K562 (cell line): Measurements from ENCODE around the gene TENM3. TPM values are rescaled to one million over a fixed set of nuclear protein-coding genes. Genes with fewer than 3 reads are reported as not detected.

Source experiments
- CBX8 ChIP-seq: fragments of 200-600 bp; sonication (generic); IDR thresholded peaks from 2 replicates; pipeline ENCODE4 v1.6.1; 2012; ENCODE audit warnings: borderline replicate concordance, mixed run types, low read depth, mild to moderate bottlenecking, moderate library complexity, mixed read lengths, low read length, control low read depth, inconsistent platforms; ENCODE audit not compliant: poor library complexity, severe bottlenecking; ENCODE audit errors: extremely low read depth
- HMG20A ChIP-seq: fragments of 450-650 bp; formaldehyde crosslinking; conservative IDR thresholded peaks from 2 replicates; pipeline ENCODE4 v1.4.0; 2020; ENCODE audit warnings: mild to moderate bottlenecking, mixed read lengths
- MAFK ChIP-seq: IDR thresholded peaks from 2 replicates; pipeline ENCODE4 v1.6.1; 2011; ENCODE audit warnings: low read length, improper control_type of control experiment
- NR4A1 ChIP-seq, 2 experiments: fragments of 250-450 bp in 1 of 2; fragments of 450-650 bp in 1 of 2; sonication (Bioruptor Pico) in 1 of 2; IDR thresholded peaks; 2 replicates each; pipeline versions ENCODE4 v1.4.0 to v1.6.1; 2016 to 2020; ENCODE audit warnings: mild to moderate bottlenecking in 2 of 2, missing compliant biosample characterization in 1 of 2, missing genetic modification characterization in 1 of 2, moderate library complexity in 1 of 2
- PTTG1 ChIP-seq: fragments of 450-650 bp; IDR thresholded peaks from 2 replicates; pipeline ENCODE4 v1.6.1; 2016; ENCODE audit warnings: low read depth, mild to moderate bottlenecking, missing genetic modification characterization, missing compliant biosample characterization
- SMAD2 ChIP-seq: fragments of 150-350 bp; IDR thresholded peaks from 2 replicates; pipeline ENCODE4 v1.6.1; 2014; ENCODE audit warnings: low read depth, mild to moderate bottlenecking, low read length
- polyA plus RNA-seq, 8 experiments: library from polyadenylated mRNA; depleted of rRNA in 4 of 8; stranded (reverse) in 5 of 8; unstranded in 3 of 8; fragments of >200 nt; fragmentation: Nextera tagmentation in 2 of 8; fragmentation: Illumina TruSeq in 1 of 8; extraction: Ambion mirVana in 2 of 8; extraction: Trizol in 1 of 8; gene quantifications; 2 replicates each; pipeline versions ENCODE4 v1.2.1 to v1.2.3, GENCODE V29; 2011 to 2014; ENCODE audit warnings: inconsistent platforms in 1 of 8, missing spikeins in 1 of 8
- total RNA-seq, 7 experiments: library from RNA; depleted of rRNA in 6 of 7; stranded (reverse); fragments of >200 nt in 6 of 7; fragmentation: Illumina TruSeq in 2 of 7; extraction: Trizol in 2 of 7; gene quantifications; 2 replicates each; pipeline versions ENCODE4 v1.2.1 to v1.2.3, GENCODE V29; 2011 to 2021; ENCODE audit warnings: low replicate concordance in 1 of 7
- TF ChIP-seq, protein P1 (sequence below): fragments of 450-650 bp; IDR thresholded peaks from 2 replicates; pipeline ENCODE4 v1.6.1; 2016; ENCODE audit warnings: mild to moderate bottlenecking, moderate library complexity
- TF ChIP-seq, protein P2 (sequence below): fragments of 250-450 bp; sonication (Bioruptor Pico); IDR thresholded peaks from 2 replicates; pipeline ENCODE4 v1.4.0; 2020
- TF ChIP-seq, protein P3 (sequence below): IDR thresholded peaks from 3 replicates; pipeline ENCODE4 v1.6.1; 2011; ENCODE audit warnings: borderline replicate concordance, mild to moderate bottlenecking, moderate library complexity; ENCODE audit not compliant: insufficient read length; ENCODE audit errors: extremely low read depth
- TF ChIP-seq, protein P4 (sequence below): fragments of 250-450 bp; sonication (Bioruptor Pico); IDR thresholded peaks from 2 replicates; pipeline ENCODE4 v1.5.0; 2020; ENCODE audit warnings: mild to moderate bottlenecking

TENM3 gene
- total and polyA plus RNA-seq, 9 of the 15 experiments (the other 6 are each of a cell fraction or from before 2014, with no cell fraction given) = 0.01 to 0.02 TPM; not detected in 7

DNA sequence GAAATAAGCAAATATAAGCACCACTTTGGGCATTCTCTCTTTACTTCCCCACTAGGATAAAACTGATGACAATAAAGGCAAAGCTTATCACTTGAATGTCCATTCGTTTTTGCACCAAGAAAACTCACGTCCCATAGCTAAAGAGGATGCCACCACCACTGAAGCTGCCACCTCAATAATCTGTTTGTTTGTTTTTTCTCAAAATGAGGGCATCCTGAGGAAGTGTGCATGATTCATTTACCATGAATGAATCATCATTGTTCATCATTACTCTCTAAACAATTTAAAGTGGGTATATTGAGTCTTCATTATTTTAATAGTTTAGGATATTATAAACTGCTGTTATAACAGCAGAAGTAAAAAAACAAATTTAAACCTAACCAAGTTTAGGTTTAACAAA is 505.7 kb downstream of the TENM3 start (continued):
- TF ChIP-seq, protein P1, sequence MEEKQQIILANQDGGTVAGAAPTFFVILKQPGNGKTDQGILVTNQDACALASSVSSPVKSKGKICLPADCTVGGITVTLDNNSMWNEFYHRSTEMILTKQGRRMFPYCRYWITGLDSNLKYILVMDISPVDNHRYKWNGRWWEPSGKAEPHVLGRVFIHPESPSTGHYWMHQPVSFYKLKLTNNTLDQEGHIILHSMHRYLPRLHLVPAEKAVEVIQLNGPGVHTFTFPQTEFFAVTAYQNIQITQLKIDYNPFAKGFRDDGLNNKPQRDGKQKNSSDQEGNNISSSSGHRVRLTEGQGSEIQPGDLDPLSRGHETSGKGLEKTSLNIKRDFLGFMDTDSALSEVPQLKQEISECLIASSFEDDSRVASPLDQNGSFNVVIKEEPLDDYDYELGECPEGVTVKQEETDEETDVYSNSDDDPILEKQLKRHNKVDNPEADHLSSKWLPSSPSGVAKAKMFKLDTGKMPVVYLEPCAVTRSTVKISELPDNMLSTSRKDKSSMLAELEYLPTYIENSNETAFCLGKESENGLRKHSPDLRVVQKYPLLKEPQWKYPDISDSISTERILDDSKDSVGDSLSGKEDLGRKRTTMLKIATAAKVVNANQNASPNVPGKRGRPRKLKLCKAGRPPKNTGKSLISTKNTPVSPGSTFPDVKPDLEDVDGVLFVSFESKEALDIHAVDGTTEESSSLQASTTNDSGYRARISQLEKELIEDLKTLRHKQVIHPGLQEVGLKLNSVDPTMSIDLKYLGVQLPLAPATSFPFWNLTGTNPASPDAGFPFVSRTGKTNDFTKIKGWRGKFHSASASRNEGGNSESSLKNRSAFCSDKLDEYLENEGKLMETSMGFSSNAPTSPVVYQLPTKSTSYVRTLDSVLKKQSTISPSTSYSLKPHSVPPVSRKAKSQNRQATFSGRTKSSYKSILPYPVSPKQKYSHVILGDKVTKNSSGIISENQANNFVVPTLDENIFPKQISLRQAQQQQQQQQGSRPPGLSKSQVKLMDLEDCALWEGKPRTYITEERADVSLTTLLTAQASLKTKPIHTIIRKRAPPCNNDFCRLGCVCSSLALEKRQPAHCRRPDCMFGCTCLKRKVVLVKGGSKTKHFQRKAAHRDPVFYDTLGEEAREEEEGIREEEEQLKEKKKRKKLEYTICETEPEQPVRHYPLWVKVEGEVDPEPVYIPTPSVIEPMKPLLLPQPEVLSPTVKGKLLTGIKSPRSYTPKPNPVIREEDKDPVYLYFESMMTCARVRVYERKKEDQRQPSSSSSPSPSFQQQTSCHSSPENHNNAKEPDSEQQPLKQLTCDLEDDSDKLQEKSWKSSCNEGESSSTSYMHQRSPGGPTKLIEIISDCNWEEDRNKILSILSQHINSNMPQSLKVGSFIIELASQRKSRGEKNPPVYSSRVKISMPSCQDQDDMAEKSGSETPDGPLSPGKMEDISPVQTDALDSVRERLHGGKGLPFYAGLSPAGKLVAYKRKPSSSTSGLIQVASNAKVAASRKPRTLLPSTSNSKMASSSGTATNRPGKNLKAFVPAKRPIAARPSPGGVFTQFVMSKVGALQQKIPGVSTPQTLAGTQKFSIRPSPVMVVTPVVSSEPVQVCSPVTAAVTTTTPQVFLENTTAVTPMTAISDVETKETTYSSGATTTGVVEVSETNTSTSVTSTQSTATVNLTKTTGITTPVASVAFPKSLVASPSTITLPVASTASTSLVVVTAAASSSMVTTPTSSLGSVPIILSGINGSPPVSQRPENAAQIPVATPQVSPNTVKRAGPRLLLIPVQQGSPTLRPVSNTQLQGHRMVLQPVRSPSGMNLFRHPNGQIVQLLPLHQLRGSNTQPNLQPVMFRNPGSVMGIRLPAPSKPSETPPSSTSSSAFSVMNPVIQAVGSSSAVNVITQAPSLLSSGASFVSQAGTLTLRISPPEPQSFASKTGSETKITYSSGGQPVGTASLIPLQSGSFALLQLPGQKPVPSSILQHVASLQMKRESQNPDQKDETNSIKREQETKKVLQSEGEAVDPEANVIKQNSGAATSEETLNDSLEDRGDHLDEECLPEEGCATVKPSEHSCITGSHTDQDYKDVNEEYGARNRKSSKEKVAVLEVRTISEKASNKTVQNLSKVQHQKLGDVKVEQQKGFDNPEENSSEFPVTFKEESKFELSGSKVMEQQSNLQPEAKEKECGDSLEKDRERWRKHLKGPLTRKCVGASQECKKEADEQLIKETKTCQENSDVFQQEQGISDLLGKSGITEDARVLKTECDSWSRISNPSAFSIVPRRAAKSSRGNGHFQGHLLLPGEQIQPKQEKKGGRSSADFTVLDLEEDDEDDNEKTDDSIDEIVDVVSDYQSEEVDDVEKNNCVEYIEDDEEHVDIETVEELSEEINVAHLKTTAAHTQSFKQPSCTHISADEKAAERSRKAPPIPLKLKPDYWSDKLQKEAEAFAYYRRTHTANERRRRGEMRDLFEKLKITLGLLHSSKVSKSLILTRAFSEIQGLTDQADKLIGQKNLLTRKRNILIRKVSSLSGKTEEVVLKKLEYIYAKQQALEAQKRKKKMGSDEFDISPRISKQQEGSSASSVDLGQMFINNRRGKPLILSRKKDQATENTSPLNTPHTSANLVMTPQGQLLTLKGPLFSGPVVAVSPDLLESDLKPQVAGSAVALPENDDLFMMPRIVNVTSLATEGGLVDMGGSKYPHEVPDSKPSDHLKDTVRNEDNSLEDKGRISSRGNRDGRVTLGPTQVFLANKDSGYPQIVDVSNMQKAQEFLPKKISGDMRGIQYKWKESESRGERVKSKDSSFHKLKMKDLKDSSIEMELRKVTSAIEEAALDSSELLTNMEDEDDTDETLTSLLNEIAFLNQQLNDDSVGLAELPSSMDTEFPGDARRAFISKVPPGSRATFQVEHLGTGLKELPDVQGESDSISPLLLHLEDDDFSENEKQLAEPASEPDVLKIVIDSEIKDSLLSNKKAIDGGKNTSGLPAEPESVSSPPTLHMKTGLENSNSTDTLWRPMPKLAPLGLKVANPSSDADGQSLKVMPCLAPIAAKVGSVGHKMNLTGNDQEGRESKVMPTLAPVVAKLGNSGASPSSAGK = no peak
- TF ChIP-seq NR4A1 (CRISPR knock-in tag; IDR thresholded peaks at IDR 0.05) = no peak
- TF ChIP-seq NR4A1 (tag; IDR thresholded peaks at IDR 0.05) = no peak
- TF ChIP-seq MAFK = no peak
- TF ChIP-seq, protein P2, sequence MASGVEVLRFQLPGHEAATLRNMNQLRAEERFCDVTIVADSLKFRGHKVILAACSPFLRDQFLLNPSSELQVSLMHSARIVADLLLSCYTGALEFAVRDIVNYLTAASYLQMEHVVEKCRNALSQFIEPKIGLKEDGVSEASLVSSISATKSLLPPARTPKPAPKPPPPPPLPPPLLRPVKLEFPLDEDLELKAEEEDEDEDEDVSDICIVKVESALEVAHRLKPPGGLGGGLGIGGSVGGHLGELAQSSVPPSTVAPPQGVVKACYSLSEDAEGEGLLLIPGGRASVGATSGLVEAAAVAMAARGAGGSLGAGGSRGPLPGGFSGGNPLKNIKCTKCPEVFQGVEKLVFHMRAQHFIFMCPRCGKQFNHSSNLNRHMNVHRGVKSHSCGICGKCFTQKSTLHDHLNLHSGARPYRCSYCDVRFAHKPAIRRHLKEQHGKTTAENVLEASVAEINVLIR (CRISPR knock-in tag) = no peak
- TF ChIP-seq PTTG1 (tag) = no peak
- TF ChIP-seq CBX8 = no peak
- TF ChIP-seq, protein P3, sequence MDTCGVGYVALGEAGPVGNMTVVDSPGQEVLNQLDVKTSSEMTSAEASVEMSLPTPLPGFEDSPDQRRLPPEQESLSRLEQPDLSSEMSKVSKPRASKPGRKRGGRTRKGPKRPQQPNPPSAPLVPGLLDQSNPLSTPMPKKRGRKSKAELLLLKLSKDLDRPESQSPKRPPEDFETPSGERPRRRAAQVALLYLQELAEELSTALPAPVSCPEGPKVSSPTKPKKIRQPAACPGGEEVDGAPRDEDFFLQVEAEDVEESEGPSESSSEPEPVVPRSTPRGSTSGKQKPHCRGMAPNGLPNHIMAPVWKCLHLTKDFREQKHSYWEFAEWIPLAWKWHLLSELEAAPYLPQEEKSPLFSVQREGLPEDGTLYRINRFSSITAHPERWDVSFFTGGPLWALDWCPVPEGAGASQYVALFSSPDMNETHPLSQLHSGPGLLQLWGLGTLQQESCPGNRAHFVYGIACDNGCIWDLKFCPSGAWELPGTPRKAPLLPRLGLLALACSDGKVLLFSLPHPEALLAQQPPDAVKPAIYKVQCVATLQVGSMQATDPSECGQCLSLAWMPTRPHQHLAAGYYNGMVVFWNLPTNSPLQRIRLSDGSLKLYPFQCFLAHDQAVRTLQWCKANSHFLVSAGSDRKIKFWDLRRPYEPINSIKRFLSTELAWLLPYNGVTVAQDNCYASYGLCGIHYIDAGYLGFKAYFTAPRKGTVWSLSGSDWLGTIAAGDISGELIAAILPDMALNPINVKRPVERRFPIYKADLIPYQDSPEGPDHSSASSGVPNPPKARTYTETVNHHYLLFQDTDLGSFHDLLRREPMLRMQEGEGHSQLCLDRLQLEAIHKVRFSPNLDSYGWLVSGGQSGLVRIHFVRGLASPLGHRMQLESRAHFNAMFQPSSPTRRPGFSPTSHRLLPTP = no peak
- no peak for TF ChIP-seq HMG20A (CRISPR knock-in tag)
- TF ChIP-seq, protein P4, sequence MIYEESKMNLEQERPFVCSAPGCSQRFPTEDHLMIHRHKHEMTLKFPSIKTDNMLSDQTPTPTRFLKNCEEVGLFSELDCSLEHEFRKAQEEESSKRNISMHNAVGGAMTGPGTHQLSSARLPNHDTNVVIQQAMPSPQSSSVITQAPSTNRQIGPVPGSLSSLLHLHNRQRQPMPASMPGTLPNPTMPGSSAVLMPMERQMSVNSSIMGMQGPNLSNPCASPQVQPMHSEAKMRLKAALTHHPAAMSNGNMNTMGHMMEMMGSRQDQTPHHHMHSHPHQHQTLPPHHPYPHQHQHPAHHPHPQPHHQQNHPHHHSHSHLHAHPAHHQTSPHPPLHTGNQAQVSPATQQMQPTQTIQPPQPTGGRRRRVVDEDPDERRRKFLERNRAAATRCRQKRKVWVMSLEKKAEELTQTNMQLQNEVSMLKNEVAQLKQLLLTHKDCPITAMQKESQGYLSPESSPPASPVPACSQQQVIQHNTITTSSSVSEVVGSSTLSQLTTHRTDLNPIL (CRISPR knock-in tag) = no peak
- no peak for TF ChIP-seq SMAD2
